Activated CD4-positive, alpha-beta memory T cell treated with anti-CD3 and anti-CD28 coated beads for 36 hours (primary cell): Measurements from ENCODE around the gene COQ7. TPM values are rescaled to one million over a fixed set of nuclear protein-coding genes. Genes with fewer than 3 reads are reported as not detected.

ENCODE experiments used
- CTCF ChIA-PET: fragments of 350-600 bp; sonication (Branson Sonifier 250); formaldehyde crosslinking; loops from one replicate; lab custom pipeline; 2021; ENCODE audit warnings: antibody characterized with exemption, inconsistent platforms; lab: Charles Lee
- POLR2A ChIA-PET: fragments of 350-600 bp; sonication (Branson Sonifier 250); formaldehyde crosslinking; loops from one replicate; lab custom pipeline; 2021; ENCODE audit warnings: antibody characterized with exemption; lab: Charles Lee
- DNase-seq: peaks from one replicate; pipeline ENCODE4 v3.0.0-alpha.2; 2020
- H3K27ac Mint-ChIP-seq: one replicate; pipeline ENCODE4 v1.8.0; 2021; ENCODE audit warnings: mixed read lengths
- H3K27me3 Mint-ChIP-seq: one replicate; pipeline ENCODE4 v1.8.0; 2021; ENCODE audit warnings: mixed read lengths
- H3K36me3 Mint-ChIP-seq: one replicate; pipeline ENCODE4 v1.8.0; 2021; ENCODE audit warnings: mixed read lengths
- H3K4me1 Mint-ChIP-seq: one replicate; pipeline ENCODE4 v1.8.0; 2021; ENCODE audit warnings: low read depth, mixed read lengths
- H3K4me3 Mint-ChIP-seq: one replicate; pipeline ENCODE4 v1.8.0; 2021; ENCODE audit warnings: mild to moderate bottlenecking, mixed read lengths
- H3K9me3 Mint-ChIP-seq: one replicate; pipeline ENCODE4 v1.8.0; 2021; ENCODE audit warnings: mixed read lengths
- intact Hi-C: fragments of 100-400 bp; cut with micrococcal nuclease; formaldehyde crosslinking; loops from one replicate; pipeline ENCODE4 v1.15.1; 2023
- total RNA-seq, 2 experiments: library from RNA; stranded (reverse); gene quantifications; one replicate each; pipeline ENCODE4 v1.2.3, GENCODE V29; 2021

COQ7 gene
- total RNA-seq, 2 experiments from 2014 or later: 14.1 to 15.2 TPM

DNA sequence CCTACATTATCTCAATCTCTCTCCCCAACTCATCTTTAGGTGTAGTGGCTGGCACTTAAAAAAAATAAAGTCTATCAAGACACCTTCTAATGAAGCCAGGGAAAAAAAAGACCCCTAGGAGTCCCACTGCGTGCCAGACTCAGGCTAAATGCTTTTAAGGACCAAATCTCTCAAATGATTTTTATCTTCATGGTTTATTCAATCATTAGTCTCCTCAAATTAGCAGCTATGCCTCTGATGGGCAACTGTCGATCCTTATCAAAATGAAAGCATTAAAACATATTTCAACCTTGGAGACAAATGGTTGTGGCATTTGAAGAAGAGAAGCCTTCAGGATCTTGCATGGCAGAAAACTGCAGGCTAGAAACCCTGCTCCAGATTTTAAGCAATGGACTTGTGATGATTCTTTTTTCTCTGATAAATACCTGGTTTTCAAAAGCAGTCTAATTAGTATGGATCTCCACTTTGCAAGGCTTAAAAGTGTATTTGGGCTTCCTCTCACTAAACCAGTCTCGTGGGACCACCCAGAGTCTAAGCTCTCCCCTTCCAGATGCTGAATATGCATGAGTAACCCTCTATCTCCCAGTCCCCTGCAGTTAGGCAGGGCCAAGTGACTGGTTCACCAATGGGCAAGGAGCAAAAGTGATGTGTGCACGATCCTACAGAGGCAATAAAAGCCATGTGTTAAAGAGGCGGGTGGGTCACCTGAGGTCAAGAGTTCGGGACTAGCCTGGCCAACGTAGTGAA, 61.2 kb downstream of the COQ7 start:
- ChIA-PET POLR2A (interaction anchor here (2.7 kb wide), 1 partner anchor 10 kb away, joined by 23 read pairs; no protein-coding TSS in a partner anchor), CTCF (interaction anchor here (1.3 kb wide), 1 partner anchor 11 kb away, joined by 4 read pairs; no protein-coding TSS in a partner anchor)
- H3K4me1 Mint-ChIP-seq: peaks cover 35% of the 10 kb centered on the region
- intact Hi-C loops: no loop called here
- H3K4me3 Mint-ChIP-seq: no peak overlapping the region
- no peaks in the 10 kb centered on the region for H3K36me3 Mint-ChIP-seq
- peaks cover 2% of the 10 kb centered on the region for H3K27me3 Mint-ChIP-seq
- no peaks in the 10 kb centered on the region for H3K9me3 Mint-ChIP-seq
- no peak for DNase-seq
- no peak overlapping the region for H3K27ac Mint-ChIP-seq

Other genes starting within 250 kb of the COQ7 start
- gene SMG1, start 141.2 kb upstream of the COQ7 start, total RNA-seq: 10 to 100 TPM; 85.1 to 91.8 TPM
- not detected for gene TMC7, start 83.7 kb upstream of the COQ7 start, total RNA-seq
- 1 to 10 TPM; 8.9 to 9.7 TPM for gene ITPRIPL2, start 46.4 kb downstream of the COQ7 start, total RNA-seq
- gene SYT17, start 100.6 kb downstream of the COQ7 start, total RNA-seq: under 1 TPM in 1 of 2 experiments, not detected in 1; 0.10 TPM
- not detected for gene CLEC19A, start 218.1 kb downstream of the COQ7 start, total RNA-seq